HG03064 (cell line): Measurements from ENCODE around the gene PLA2G6.

Source experiments
- ATAC-seq: cut with Tn5 transposase; IDR thresholded peaks from one replicate; pipeline ENCODE4 v1.9.1; 2021; ENCODE audit warnings: low read depth; ENCODE audit not compliant: unreplicated experiment

The PLA2G6 gene

GRCh38 chr22:38112381-38112780 is 69.2 kb downstream of the PLA2G6 start:
- no peak for ATAC-seq

- no peak for ATAC-seq
These were observed 69.7 kb downstream of the PLA2G6 start for GRCh38 chr22:38111925-38112355.

- no peak for ATAC-seq
These were observed 70.5 kb downstream of the PLA2G6 start for GRCh38 chr22:38110863-38111852.

- ATAC-seq, result no peak
These were observed 71.4 kb downstream of the PLA2G6 start, which contains the start of gene BAIAP2L2 for GRCh38 chr22:38110008-38110862. Gene BAIAP2L2 (minus strand): TSS chr22:38110684. CDS start chr22:38110525, 159 bp downstream.

GRCh38 chr22:38109371-38110001 is 72.1 kb downstream of the PLA2G6 start:
- no peak for ATAC-seq

DNA sequence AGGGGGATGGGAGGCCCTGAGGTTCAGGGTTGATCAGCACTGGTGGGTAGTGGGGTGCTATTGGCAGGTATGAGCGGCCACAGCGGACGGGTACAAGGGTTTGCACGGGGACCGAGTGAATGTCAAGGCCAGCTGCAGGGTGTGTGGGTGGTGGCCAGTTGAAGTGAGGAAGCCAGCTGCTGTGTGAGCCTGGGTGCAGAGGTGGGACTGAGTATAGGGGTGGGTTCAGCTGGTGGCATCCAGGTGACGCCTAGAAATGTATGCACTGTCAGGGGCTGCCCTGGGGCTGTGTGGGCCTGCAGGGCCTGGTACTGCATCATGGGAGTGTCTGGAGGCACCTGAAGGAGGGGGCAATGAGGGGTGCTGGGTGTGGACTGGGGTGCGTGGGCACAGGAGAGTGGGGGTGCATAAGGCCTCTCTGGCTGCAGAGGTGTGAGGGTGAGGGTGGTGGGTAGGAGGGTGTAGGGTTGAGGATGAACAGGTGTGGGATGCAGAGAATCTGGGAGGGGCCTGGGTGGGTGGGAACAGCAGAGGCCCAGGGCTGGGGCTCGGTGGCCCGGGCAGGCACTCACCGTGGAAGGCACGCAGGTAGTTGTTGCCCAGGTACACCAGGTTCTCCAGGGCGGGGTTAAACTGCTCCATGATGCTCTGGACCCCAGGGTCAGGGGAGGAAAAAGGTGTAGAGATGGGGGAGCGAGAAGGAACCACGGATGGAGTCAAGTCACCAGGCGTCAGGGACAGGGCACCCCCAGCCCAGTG is 72.9 kb downstream of the PLA2G6 start:
- ATAC-seq, result no peak

- ATAC-seq, result no peak
These were observed 73.7 kb downstream of the PLA2G6 start for GRCh38 chr22:38107692-38108515.

- ATAC-seq, result no peak
These were observed 74.6 kb downstream of the PLA2G6 start for GRCh38 chr22:38106814-38107578.

- ATAC-seq, result no peak
These were observed 77.5 kb downstream of the PLA2G6 start for GRCh38 chr22:38104084-38104483.

GRCh38 chr22:38103641-38104040 is 78.0 kb downstream of the PLA2G6 start:
- ATAC-seq, result no peak

GRCh38 chr22:38098410-38099249 is 83.0 kb downstream of the PLA2G6 start:
- no peak for ATAC-seq

DNA sequence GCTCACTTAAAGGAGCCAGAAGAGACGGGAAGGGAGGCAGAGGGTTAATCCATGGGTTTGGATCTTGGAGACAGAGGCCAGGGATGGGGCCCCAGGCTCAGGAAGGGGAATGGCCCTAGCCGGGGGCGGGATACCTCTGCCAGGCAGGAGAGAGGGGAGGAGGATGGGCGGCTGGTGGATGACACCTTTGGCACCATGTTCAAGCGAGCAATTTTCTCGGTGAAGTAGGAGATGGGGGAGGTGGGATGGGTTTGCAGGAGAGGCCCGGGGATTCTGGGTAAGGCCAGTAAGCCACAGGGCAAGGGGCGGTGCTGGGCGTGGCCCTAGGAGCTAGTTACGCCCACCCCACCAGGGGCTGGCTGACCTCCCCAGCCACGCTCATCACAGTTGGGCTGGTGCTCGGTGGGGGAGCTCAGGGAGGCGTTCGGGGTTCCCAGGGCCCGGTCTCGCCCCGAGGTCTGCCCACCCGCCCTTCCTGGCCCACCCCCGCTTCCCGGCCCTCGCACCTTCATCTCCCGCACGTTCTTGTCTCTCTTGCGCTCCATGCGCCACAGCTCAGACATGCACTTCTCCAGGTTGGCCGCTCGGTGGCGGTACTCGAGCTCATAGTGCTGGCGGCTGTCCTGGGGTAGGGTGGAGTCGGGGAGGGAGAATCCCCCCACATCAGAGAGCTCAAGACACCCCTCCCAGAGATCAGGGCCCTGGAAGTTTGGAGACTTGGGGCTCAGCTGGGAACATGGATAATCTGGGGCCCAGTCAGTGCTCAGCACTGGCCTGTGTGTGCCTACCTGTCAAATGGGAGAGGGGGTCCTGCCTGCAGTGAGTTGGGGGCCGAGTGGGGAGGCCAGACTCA is 83.8 kb downstream of the PLA2G6 start:
- ATAC-seq, result no peak

- no peak for ATAC-seq
These were observed 84.6 kb downstream of the PLA2G6 start for GRCh38 chr22:38097058-38097457.

DNA sequence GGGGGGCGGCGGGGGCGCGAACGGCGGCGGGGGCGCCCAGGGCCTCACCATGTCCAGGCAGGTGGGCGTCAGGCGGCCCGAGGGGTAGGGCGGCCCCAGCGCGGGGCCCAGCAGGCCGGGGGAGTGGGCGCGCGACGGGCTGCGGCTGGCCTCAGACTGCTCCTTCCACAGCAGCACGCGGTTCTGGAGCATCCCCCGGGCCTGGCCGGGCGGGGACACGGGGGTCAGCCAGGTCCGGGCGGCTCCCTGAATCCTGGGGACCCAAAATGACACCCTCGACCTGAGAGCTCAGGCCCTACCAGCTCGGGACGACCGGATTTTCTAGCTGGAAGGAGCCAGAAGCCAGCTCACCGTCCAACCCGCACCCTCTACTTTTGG is 92.2 kb downstream of the PLA2G6 start:
- ATAC-seq, result no peak

DNA sequence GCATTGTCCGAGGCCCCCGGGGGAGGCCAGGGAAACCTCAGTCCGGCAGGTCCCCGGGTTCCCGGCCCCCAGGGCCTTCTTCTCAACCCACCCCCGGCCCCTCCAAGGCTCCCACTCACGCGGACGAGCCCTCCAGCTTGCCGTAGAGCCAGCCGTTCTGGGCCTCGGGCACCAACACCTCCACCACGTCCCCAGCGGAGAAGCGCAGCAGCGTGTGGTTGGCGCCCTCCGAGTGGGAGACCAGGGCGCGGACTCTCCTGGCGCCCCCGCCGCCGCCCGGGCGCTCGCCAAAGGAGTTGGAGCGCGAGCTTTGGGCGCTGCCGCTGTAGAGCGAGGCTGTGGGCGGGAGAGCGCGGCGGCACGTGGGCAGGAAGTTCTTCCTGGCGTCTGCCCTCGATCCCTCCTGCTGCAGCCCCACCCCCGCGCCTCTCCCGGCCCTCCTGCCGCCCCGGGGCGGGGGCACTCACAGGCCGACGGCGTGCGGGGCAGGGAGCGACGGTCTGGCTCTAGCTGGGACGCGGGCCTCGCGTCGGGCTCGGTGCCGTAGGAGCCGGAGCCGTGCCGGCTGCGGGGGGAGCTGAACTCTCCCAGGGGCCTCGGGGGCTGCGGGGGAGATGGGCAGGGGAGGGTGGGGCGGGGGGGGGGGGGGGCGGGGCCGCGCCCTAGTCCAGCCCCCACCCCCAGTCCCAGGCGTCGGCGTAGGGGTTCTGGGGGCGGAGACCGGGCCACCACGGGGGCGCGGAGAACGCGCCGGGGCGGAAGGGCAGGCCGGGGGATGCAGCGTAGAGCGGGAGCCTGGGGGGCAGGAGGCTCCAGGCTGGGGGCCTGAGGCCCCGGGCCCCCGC is 92.8 kb downstream of the PLA2G6 start:
- no peak for ATAC-seq

DNA sequence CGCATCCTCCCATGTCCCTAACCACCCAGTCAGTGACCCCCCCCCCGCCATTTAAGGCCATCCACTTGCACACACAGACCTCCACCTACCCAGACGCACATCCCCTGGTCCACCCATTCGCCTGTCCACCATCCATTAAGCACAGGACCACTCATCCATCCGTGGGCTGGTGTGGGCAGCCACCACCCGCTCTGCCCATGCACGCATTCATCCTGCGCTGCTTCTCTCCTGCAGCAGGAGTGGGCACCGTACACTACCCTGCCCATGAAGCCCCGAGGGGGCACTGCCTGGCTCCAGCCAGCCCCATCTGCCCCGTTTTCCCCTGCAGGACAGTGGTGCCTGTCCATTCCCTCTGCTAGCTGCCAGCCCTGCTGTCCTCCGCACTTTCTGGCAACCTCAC is 93.8 kb downstream of the PLA2G6 start:
- no peak for ATAC-seq
